ENCODE results near the gene GNB1.
A peak's percentile ranks its signal among the peaks of the same experiment; 100 is the strongest.

GNB1 gene

GRCh38 chr1:1917304-1917976, 26.6 kb upstream of the GNB1 start:
- H4K8ac ChIP-seq (ENCODE audit: low read length) = no peak overlapping the region
- no peak overlapping the region for H3K27ac ChIP-seq (ENCODE audit: low read length, poor library complexity, severe bottlenecking)
- H4K91ac ChIP-seq (ENCODE audit: low read length) = no peak overlapping the region
- WGBS = 87% methylated on average over 14 of the region's 14 CpGs
- H2BK12ac ChIP-seq (ENCODE audit: low read length in 2 of 2) = no peak overlapping the region
- H2BK120ac ChIP-seq (ENCODE audit: low read depth, low read length) = no peak overlapping the region
- DNase-seq = no peak
- H2BK15ac ChIP-seq (ENCODE audit: low read depth, poor library complexity, severe bottlenecking) = no peak overlapping the region
- H3K36me3 ChIP-seq (ENCODE audit: control insufficient read depth in 1 of 2, insufficient read depth in 2 of 2, low read depth in 1 of 2, low read length in 2 of 2) = no peaks in the 10 kb centered on the region
- no peak overlapping the region for H2AK5ac ChIP-seq (ENCODE audit: low read length, severe bottlenecking)
- peaks cover 18% of the 10 kb centered on the region for H3K4me1 ChIP-seq (ENCODE audit: control insufficient read depth, insufficient read depth, low read depth, low read length)
- no peak overlapping the region for H3K4ac ChIP-seq (ENCODE audit: low read depth in 1 of 2, low read length in 2 of 2)
- H3K4me2 ChIP-seq (ENCODE audit: low read length, poor library complexity, severe bottlenecking) = no peak overlapping the region
- no peaks in the 10 kb centered on the region for H3K79me1 ChIP-seq (replicated peaks; ENCODE audit: low read length, poor library complexity, severe bottlenecking)
- H2BK5ac ChIP-seq (ENCODE audit: low read depth, low read length, poor library complexity, severe bottlenecking) = no peak overlapping the region
- no peak overlapping the region for H3K9ac ChIP-seq (ENCODE audit: low read length)
- no peak overlapping the region for H3K4me3 ChIP-seq (ENCODE audit: insufficient read depth in 1 of 2, low read depth in 1 of 2, low read length in 2 of 2)
- no peak overlapping the region for H3K23ac ChIP-seq (ENCODE audit: low read length in 2 of 2)
- no peaks in the 10 kb centered on the region for H3K9me3 ChIP-seq (ENCODE audit: control insufficient read depth, low read length)
- H3K27me3 ChIP-seq (ENCODE audit: control insufficient read depth in 1 of 2, insufficient read depth in 1 of 2, low read length in 2 of 2) = peaks cover 0 to 39% of the 10 kb centered on the region in 2 experiments
- H2AFZ ChIP-seq (ENCODE audit: low read depth, low read length) = no peak overlapping the region
- H3K14ac ChIP-seq (ENCODE audit: low read length in 2 of 2) = no peak overlapping the region
- no peak overlapping the region for H3K18ac ChIP-seq (ENCODE audit: low read depth in 1 of 2, low read length in 2 of 2)

GRCh38 chr1:1916851-1917251, 26.0 kb upstream of the GNB1 start:
- no peak overlapping the region for H2BK15ac ChIP-seq (ENCODE audit: low read depth, poor library complexity, severe bottlenecking)
- H3K4ac ChIP-seq (ENCODE audit: low read depth in 1 of 2, low read length in 2 of 2) = no peak overlapping the region
- H3K4me3 ChIP-seq (ENCODE audit: insufficient read depth in 1 of 2, low read depth in 1 of 2, low read length in 2 of 2) = no peak overlapping the region
- peaks cover 18% of the 10 kb centered on the region for H3K4me1 ChIP-seq (ENCODE audit: control insufficient read depth, insufficient read depth, low read depth, low read length)
- H3K79me1 ChIP-seq (replicated peaks; ENCODE audit: low read length, poor library complexity, severe bottlenecking) = no peaks in the 10 kb centered on the region
- WGBS = 92% methylated on average over 19 of the region's 19 CpGs
- no peak overlapping the region for H4K8ac ChIP-seq (ENCODE audit: low read length)
- H3K23ac ChIP-seq (ENCODE audit: low read length in 2 of 2) = no peak overlapping the region
- no peak overlapping the region for H4K91ac ChIP-seq (ENCODE audit: low read length)
- H3K4me2 ChIP-seq (ENCODE audit: low read length, poor library complexity, severe bottlenecking) = no peak overlapping the region
- peaks cover 0 to 34% of the 10 kb centered on the region in 2 experiments for H3K27me3 ChIP-seq (ENCODE audit: control insufficient read depth in 1 of 2, insufficient read depth in 1 of 2, low read length in 2 of 2)
- no peak overlapping the region for H2BK120ac ChIP-seq (ENCODE audit: low read depth, low read length)
- no peak overlapping the region for H3K9ac ChIP-seq (ENCODE audit: low read length)
- H2BK12ac ChIP-seq (ENCODE audit: low read length in 2 of 2) = no peak overlapping the region
- H3K9me3 ChIP-seq (ENCODE audit: control insufficient read depth, low read length) = no peaks in the 10 kb centered on the region
- no peak overlapping the region for H3K27ac ChIP-seq (ENCODE audit: low read length, poor library complexity, severe bottlenecking)
- H2AFZ ChIP-seq (ENCODE audit: low read depth, low read length) = no peak overlapping the region
- H2BK5ac ChIP-seq (ENCODE audit: low read depth, low read length, poor library complexity, severe bottlenecking) = no peak overlapping the region
- no peak overlapping the region for H3K18ac ChIP-seq (ENCODE audit: low read depth in 1 of 2, low read length in 2 of 2)
- H3K14ac ChIP-seq (ENCODE audit: low read length in 2 of 2) = no peak overlapping the region
- no peaks in the 10 kb centered on the region for H3K36me3 ChIP-seq (ENCODE audit: control insufficient read depth in 1 of 2, insufficient read depth in 2 of 2, low read depth in 1 of 2, low read length in 2 of 2)
- no peak for DNase-seq
- no peak overlapping the region for H2AK5ac ChIP-seq (ENCODE audit: low read length, severe bottlenecking)

- no peak overlapping the region for H4K8ac ChIP-seq (ENCODE audit: low read length)
- 90% methylated on average over 23 of the region's 23 CpGs for WGBS
Observed at GRCh38 chr1:1915911-1916840, 25.3 kb upstream of the GNB1 start.

GRCh38 chr1:1914971-1915692, 24.2 kb upstream of the GNB1 start, which contains the start of gene CALML6:
TSS of gene CALML6 (plus strand) at chr1:1915260. CDS start at chr1:1915281, 21 bp downstream.
- Histone ChIP-seq H4K8ac (ENCODE audit: low read length) (no peak within 1 kb of the TSS), H2AK5ac (ENCODE audit: low read length, severe bottlenecking) (no peak within 1 kb of the TSS), H3K9ac (ENCODE audit: low read length) (no peak within 1 kb of the TSS), H3K27me3 (ENCODE audit: control insufficient read depth in 1 of 2, insufficient read depth in 1 of 2, low read length in 2 of 2) (peaks cover 0 to 34% of the 10 kb centered on the region in 2 experiments), H3K23ac (ENCODE audit: low read length in 2 of 2) (peak within 1 kb of the TSS in 1 of 2 experiments; percentile 73), H2BK5ac (ENCODE audit: low read depth, low read length, poor library complexity, severe bottlenecking) (no peak within 1 kb of the TSS), H2BK12ac (ENCODE audit: low read length in 2 of 2) (no peak within 1 kb of the TSS), H3K4me3 (ENCODE audit: insufficient read depth in 1 of 2, low read depth in 1 of 2, low read length in 2 of 2) (no peak within 1 kb of the TSS), H2BK120ac (ENCODE audit: low read depth, low read length) (no peak within 1 kb of the TSS), H3K79me1 (replicated peaks; ENCODE audit: low read length, poor library complexity, severe bottlenecking) (no peaks in the 10 kb centered on the region), H3K4me1 (ENCODE audit: control insufficient read depth, insufficient read depth, low read depth, low read length) (peaks cover 18% of the 10 kb centered on the region), H4K91ac (ENCODE audit: low read length) (peak within 1 kb of the TSS; percentile 37), H3K4me2 (ENCODE audit: low read length, poor library complexity, severe bottlenecking) (no peak within 1 kb of the TSS), H3K4ac (ENCODE audit: low read depth in 1 of 2, low read length in 2 of 2) (no peak within 1 kb of the TSS), H3K27ac (ENCODE audit: low read length, poor library complexity, severe bottlenecking) (no peak within 1 kb of the TSS), H3K18ac (ENCODE audit: low read depth in 1 of 2, low read length in 2 of 2) (no peak within 1 kb of the TSS), H2AFZ (ENCODE audit: low read depth, low read length) (no peak within 1 kb of the TSS), H3K14ac (ENCODE audit: low read length in 2 of 2) (no peak within 1 kb of the TSS), H3K9me3 (ENCODE audit: control insufficient read depth, low read length) (no peaks in the 10 kb centered on the region), H3K36me3 (ENCODE audit: control insufficient read depth in 1 of 2, insufficient read depth in 2 of 2, low read depth in 1 of 2, low read length in 2 of 2) (no peaks in the 10 kb centered on the region), H2BK15ac (ENCODE audit: low read depth, poor library complexity, severe bottlenecking) (no peak within 1 kb of the TSS)
- DNase-seq = no peak
- WGBS = 90% methylated on average over 13 of the region's 15 CpGs

More at GRCh38 chr1:1915911-1916840, 25.3 kb upstream of the GNB1 start:
- Histone ChIP-seq H3K9me3 (ENCODE audit: control insufficient read depth, low read length) (no peaks in the 10 kb centered on the region), H2AK5ac (ENCODE audit: low read length, severe bottlenecking) (no peak overlapping the region), H3K4me3 (ENCODE audit: insufficient read depth in 1 of 2, low read depth in 1 of 2, low read length in 2 of 2) (no peak overlapping the region), H3K27ac (ENCODE audit: low read length, poor library complexity, severe bottlenecking) (no peak overlapping the region), H3K4me2 (ENCODE audit: low read length, poor library complexity, severe bottlenecking) (no peak overlapping the region), H2BK12ac (ENCODE audit: low read length in 2 of 2) (no peak overlapping the region), H3K23ac (ENCODE audit: low read length in 2 of 2) (no peak overlapping the region), H3K14ac (ENCODE audit: low read length in 2 of 2) (no peak overlapping the region), H2BK15ac (ENCODE audit: low read depth, poor library complexity, severe bottlenecking) (no peak overlapping the region), H2BK5ac (ENCODE audit: low read depth, low read length, poor library complexity, severe bottlenecking) (no peak overlapping the region), H3K4ac (ENCODE audit: low read depth in 1 of 2, low read length in 2 of 2) (no peak overlapping the region), H3K4me1 (ENCODE audit: control insufficient read depth, insufficient read depth, low read depth, low read length) (peaks cover 18% of the 10 kb centered on the region), H2BK120ac (ENCODE audit: low read depth, low read length) (no peak overlapping the region), H3K27me3 (ENCODE audit: control insufficient read depth in 1 of 2, insufficient read depth in 1 of 2, low read length in 2 of 2) (peaks cover 0 to 34% of the 10 kb centered on the region in 2 experiments), H3K36me3 (ENCODE audit: control insufficient read depth in 1 of 2, insufficient read depth in 2 of 2, low read depth in 1 of 2, low read length in 2 of 2) (no peaks in the 10 kb centered on the region), H2AFZ (ENCODE audit: low read depth, low read length) (no peak overlapping the region), H4K91ac (ENCODE audit: low read length) (peak overlapping the region; percentile 21), H3K79me1 (replicated peaks; ENCODE audit: low read length, poor library complexity, severe bottlenecking) (no peaks in the 10 kb centered on the region), H3K9ac (ENCODE audit: low read length) (no peak overlapping the region), H3K18ac (ENCODE audit: low read depth in 1 of 2, low read length in 2 of 2) (no peak overlapping the region)
- no peak for DNase-seq
